ENCODE measurements around the gene IKBKE.

Gene IKBKE

GRCh38 chr1:206511362-206512057 lies 41.2 kb downstream of the IKBKE start:
- TF ChIP-seq CTCF (IDR thresholded peaks at IDR 0.05; ENCODE audit: borderline replicate concordance, insufficient read depth, low read depth, low read length), result no peak
- no peak overlapping the region for H3K4me3 ChIP-seq (ENCODE audit: low read depth, low read length)

- no peak for TF ChIP-seq CTCF (IDR thresholded peaks at IDR 0.05; ENCODE audit: borderline replicate concordance, insufficient read depth, low read depth, low read length)
- no peak overlapping the region for H3K4me3 ChIP-seq (ENCODE audit: low read depth, low read length)
Observed at GRCh38 chr1:206512058-206512850, 42.0 kb downstream of the IKBKE start.

DNA sequence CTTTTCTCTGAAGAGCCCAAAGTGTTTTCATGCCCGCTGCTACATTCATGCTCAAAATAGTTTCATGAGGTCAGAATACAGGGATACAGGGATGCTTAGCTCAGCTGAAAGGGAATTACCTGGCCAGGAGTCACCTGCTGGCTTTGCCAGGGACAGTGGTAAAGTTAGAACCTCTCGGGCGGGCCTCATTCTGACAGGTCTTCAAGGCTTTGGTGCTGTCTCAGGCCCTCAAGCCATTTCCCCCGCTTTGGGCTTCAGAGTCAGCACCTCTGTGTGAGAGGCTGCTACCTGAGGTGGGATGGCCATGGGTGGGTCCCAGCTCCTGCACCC lies 42.5 kb downstream of the IKBKE start:
- H3K4me3 ChIP-seq (ENCODE audit: low read depth, low read length), result no peak overlapping the region
- TF ChIP-seq CTCF (IDR thresholded peaks at IDR 0.05; ENCODE audit: borderline replicate concordance, insufficient read depth, low read depth, low read length), result no peak

GRCh38 chr1:206513312-206514111 lies 43.2 kb downstream of the IKBKE start:
- H3K4me3 ChIP-seq (ENCODE audit: low read depth, low read length), result no peak overlapping the region

GRCh38 chr1:206514813-206515387 lies 44.6 kb downstream of the IKBKE start:
- no peak for TF ChIP-seq CTCF (IDR thresholded peaks at IDR 0.05; ENCODE audit: borderline replicate concordance, insufficient read depth, low read depth, low read length)
- H3K4me3 ChIP-seq (ENCODE audit: low read depth, low read length), result no peak overlapping the region

More at GRCh38 chr1:206513312-206514111, 43.2 kb downstream of the IKBKE start:
- TF ChIP-seq CTCF (IDR thresholded peaks at IDR 0.05; ENCODE audit: borderline replicate concordance, insufficient read depth, low read depth, low read length), result no peak

DNA sequence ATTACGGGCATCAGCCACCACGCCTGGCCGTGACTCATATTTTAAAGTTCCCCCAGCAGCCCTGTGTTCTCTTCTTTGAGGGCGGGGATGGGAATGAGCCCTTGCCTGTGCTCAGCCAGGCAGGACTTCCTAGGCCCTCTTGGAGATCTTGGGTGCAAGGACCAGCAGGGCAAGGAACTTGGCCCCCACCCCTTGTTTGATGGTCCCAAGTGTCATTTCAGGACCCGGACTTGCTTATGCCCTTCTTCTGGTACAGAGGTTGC lies 46.4 kb downstream of the IKBKE start:
- no peak overlapping the region for H3K4me3 ChIP-seq (ENCODE audit: low read depth, low read length)
- no peak for TF ChIP-seq CTCF (IDR thresholded peaks at IDR 0.05; ENCODE audit: borderline replicate concordance, insufficient read depth, low read depth, low read length)

Measured in GM12875 (cell line).